Measurements from ENCODE around the gene COL4A2.

DNA sequence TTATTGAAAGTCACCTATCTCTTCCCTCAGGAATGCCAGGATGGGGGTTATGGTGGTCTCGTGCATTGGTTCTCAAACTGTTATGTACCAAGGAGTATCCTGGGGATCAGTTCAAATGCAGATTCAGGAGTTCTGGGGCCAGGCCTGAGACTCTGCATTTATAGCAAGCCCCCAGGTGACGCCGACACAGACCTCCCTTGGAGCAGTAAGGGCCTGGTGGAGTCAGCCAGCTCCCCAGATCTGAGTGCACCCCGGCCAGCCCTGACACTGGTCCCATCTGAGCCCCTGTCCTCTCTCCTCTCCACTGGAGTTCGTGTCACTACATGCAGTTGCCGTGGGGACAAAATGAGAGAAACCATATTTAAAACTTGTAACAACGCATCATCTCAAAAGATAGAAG, 112.9 kb downstream of the COL4A2 start:
- TF ChIP-seq CTCF (IDR thresholded peaks at IDR 0.05; ENCODE audit: low read depth, low read length, missing input control) (no peak), JUND (IDR thresholded peaks at IDR 0.05) (no peak), RAD21 (IDR thresholded peaks at IDR 0.05) (no peak), SP1 (IDR thresholded peaks at IDR 0.05) (no peak), RXRA (IDR thresholded peaks at IDR 0.05) (no peak), REST (IDR thresholded peaks at IDR 0.05) (no peak), HNF4A (conservative IDR thresholded peaks at IDR 0.05) (no peak), GABPA (IDR thresholded peaks at IDR 0.05 in 1 of 2, conservative IDR thresholded peaks at IDR 0.05 in 1 of 2) (no peak), HNF4G (IDR thresholded peaks at IDR 0.05) (no peak), TAF1 (conservative IDR thresholded peaks at IDR 0.05) (no peak)
- TF ChIP-seq, protein P1, sequence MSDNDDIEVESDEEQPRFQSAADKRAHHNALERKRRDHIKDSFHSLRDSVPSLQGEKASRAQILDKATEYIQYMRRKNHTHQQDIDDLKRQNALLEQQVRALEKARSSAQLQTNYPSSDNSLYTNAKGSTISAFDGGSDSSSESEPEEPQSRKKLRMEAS (IDR thresholded peaks at IDR 0.05) = no peak
- TF ChIP-seq, protein P2, sequence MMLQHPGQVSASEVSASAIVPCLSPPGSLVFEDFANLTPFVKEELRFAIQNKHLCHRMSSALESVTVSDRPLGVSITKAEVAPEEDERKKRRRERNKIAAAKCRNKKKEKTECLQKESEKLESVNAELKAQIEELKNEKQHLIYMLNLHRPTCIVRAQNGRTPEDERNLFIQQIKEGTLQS (IDR thresholded peaks at IDR 0.05) = no peak

All from liver (tissue), 3 donors.